GM12878 (cell line): ENCODE data around the gene ZNF367. TPM values are rescaled to one million over a fixed set of nuclear protein-coding genes. Genes with fewer than 3 reads are reported as not detected.

Source experiments
- ATAC-seq: fragments of 200-7000 bp; cut with Tn5 transposase; 3 replicates; pipeline ENCODE4 v1.9.1; 2020; ENCODE audit warnings: mild to moderate bottlenecking, moderate library complexity
- BruUV-seq: library from RNA; stranded (reverse); fragments of 400-500 nt; replicated peaks from 2 replicates; lab custom pipeline; 2021; lab: Mats Ljungman, UMichigan
- CTCF ChIA-PET: fragments of 300-600 bp; sonication (Branson Sonifier 250); formaldehyde crosslinking; extraction: SDS; loops from one replicate; lab custom pipeline; 2021; ENCODE audit warnings: inconsistent platforms; lab: Yijun Ruan, JAX
- POLR2A ChIA-PET: fragments of 350-600 bp; formaldehyde crosslinking; extraction: SDS; loops from one replicate; lab custom pipeline; 2021; ENCODE audit warnings: inconsistent platforms; lab: Charles Lee
- RAD21 ChIA-PET: fragments of 300-600 bp; sonication (Branson Sonifier 250); formaldehyde crosslinking; loops from one replicate; lab custom pipeline; 2023; ENCODE audit warnings: antibody characterized with exemption; ENCODE audit not compliant: unreplicated experiment; lab: Charles Lee
- SMC1A ChIA-PET: fragments of 300-600 bp; sonication (Branson Sonifier 250); formaldehyde crosslinking; loops from one replicate; lab custom pipeline; 2023; ENCODE audit not compliant: unreplicated experiment, uncharacterized antibody; lab: Charles Lee
- DNase-seq: peaks from one replicate; pipeline ENCODE4 v3.0.0-alpha.2; 2011; ENCODE audit warnings: low read depth, low spot score
- FAIRE-seq: peaks from 3 replicates; lab custom pipeline; 2011; peaks lifted over from hg19 to GRCh38; lab: Jason Lieb, UNC
- H2AFZ ChIP-seq: 2 replicates; pipeline ENCODE4 v1.6.0; 2011; ENCODE audit warnings: low read depth, low read length, control low read depth; ENCODE audit not compliant: control insufficient read depth
- H3K27ac ChIP-seq: 2 replicates; pipeline ENCODE4 v1.5.1; 2011; ENCODE audit warnings: control low read depth; ENCODE audit not compliant: control insufficient read depth, insufficient read depth
- H3K27me3 ChIP-seq, 2 experiments: replicated peaks in 1 of 2; 2 replicates each; pipeline versions ENCODE4 v1.6.0 to v1.6.1; 2011; ENCODE audit warnings: low read length in 1 of 2; ENCODE audit not compliant: control insufficient read depth in 2 of 2, insufficient read depth in 2 of 2
- H3K36me3 ChIP-seq, 2 experiments: 2 replicates each; pipeline ENCODE4 v1.5.1; 2011; ENCODE audit warnings: low read length in 1 of 2; ENCODE audit not compliant: control insufficient read depth in 2 of 2, insufficient read depth in 2 of 2
- H3K4me1 ChIP-seq: 2 replicates; pipeline ENCODE4 v1.6.1; 2011; ENCODE audit warnings: mild to moderate bottlenecking, low read length, moderate library complexity, mixed read lengths; ENCODE audit not compliant: control insufficient read depth, insufficient read depth
- H3K4me2 ChIP-seq: 2 replicates; pipeline ENCODE4 v1.6.0; 2011; ENCODE audit warnings: control low read depth; ENCODE audit not compliant: control insufficient read depth, insufficient read depth
- H3K4me3 ChIP-seq: fragments of 200-600 bp; sonication (generic); 2 replicates; pipeline ENCODE4 v1.5.1; 2016
- H3K79me2 ChIP-seq: 2 replicates; pipeline ENCODE4 v1.6.0; 2011; ENCODE audit warnings: low read length; ENCODE audit not compliant: control insufficient read depth, insufficient read depth
- H3K9ac ChIP-seq: 2 replicates; pipeline ENCODE4 v1.8.0; 2011; ENCODE audit warnings: low read length, control low read depth, mixed read lengths; ENCODE audit not compliant: control insufficient read depth, insufficient read depth
- H3K9me3 ChIP-seq: replicated peaks from 3 replicates; pipeline ENCODE4 v1.5.1; 2011; ENCODE audit warnings: mild to moderate bottlenecking, low read length; ENCODE audit not compliant: control insufficient read depth, insufficient read depth
- H4K20me1 ChIP-seq: 2 replicates; pipeline ENCODE4 v1.6.0; 2011; ENCODE audit not compliant: control insufficient read depth, insufficient read depth
- EED ChIP-seq: sonication (generic); IDR thresholded peaks from 2 replicates; pipeline ENCODE4 v1.6.1; 2016; ENCODE audit warnings: antibody characterized with exemption, low read depth
- EZH2 ChIP-seq: IDR thresholded peaks from 2 replicates; pipeline ENCODE4 v1.6.1; 2012; ENCODE audit warnings: low read depth, mild to moderate bottlenecking, control low read depth, inconsistent platforms, low read length, borderline replicate concordance; ENCODE audit not compliant: control insufficient read depth
- GATAD2B ChIP-seq: fragments of 450-650 bp; conservative IDR thresholded peaks from 2 replicates; pipeline ENCODE4 v1.6.1; 2017; ENCODE audit warnings: low read depth, mild to moderate bottlenecking, moderate library complexity
- KLF5 ChIP-seq: fragments of 450-650 bp; IDR thresholded peaks from 2 replicates; pipeline ENCODE4 v1.6.1; 2014; ENCODE audit warnings: mild to moderate bottlenecking; ENCODE audit not compliant: partially characterized antibody
- SMC3 ChIP-seq: IDR thresholded peaks from 2 replicates; pipeline ENCODE4 v1.6.1; 2011; ENCODE audit warnings: low read length, improper control_type of control experiment, borderline replicate concordance
- WRNIP1 ChIP-seq: IDR thresholded peaks from 2 replicates; pipeline ENCODE4 v1.6.1; 2011; ENCODE audit warnings: low read depth, low read length, improper control_type of control experiment, borderline replicate concordance
- ZNF207 ChIP-seq: fragments of 450-650 bp; IDR thresholded peaks from 2 replicates; pipeline ENCODE4 v1.6.1; 2014; ENCODE audit warnings: antibody characterized with exemption, mild to moderate bottlenecking, borderline replicate concordance
- ZNF217 ChIP-seq: fragments of 450-650 bp; IDR thresholded peaks from 2 replicates; pipeline ENCODE4 v1.6.1; 2017; ENCODE audit warnings: antibody characterized with exemption, mild to moderate bottlenecking
- WGBS: methylation state at CpG from one replicate; pipeline ENCODE4 v1.1.6; 2016; ENCODE audit warnings: low lambda C conversion rate; ENCODE audit not compliant: insufficient replicate concordance, insufficient coverage; ENCODE audit errors: missing lambda C conversion rate; 5-methylcytosine and 5-hydroxymethylcytosine counted together
- in situ Hi-C: fragments of 300-500 bp; cut with MboI; formaldehyde crosslinking; loops from 9 replicates; pipeline ENCODE4 v1.14.3; 2018; ENCODE audit warnings: mixed read lengths
- intact Hi-C: fragments of 100-400 bp; cut with micrococcal nuclease; formaldehyde crosslinking; loops from one replicate; pipeline ENCODE4 v1.14.2; 2022; ENCODE audit not compliant: unreplicated experiment
- polyA plus RNA-seq, 11 experiments: library from polyadenylated mRNA; depleted of rRNA in 4 of 11; unstranded in 6 of 11; stranded (reverse) in 5 of 11; fragments of >200 nt; fragmentation: Nextera tagmentation in 4 of 11; fragmentation: Illumina TruSeq in 1 of 11; extraction: Ambion mirVana in 4 of 11; extraction: Trizol in 1 of 11; gene quantifications; 1 replicate in 1 of 11; 2 replicates in 10 of 11; pipeline versions ENCODE4 v1.2.1 to v1.2.3, GENCODE V29; 2011 to 2016; ENCODE audit warnings: inconsistent platforms in 2 of 11, missing spikeins in 2 of 11, low read depth in 1 of 11
- total RNA-seq, 4 experiments: library from RNA; depleted of rRNA in 3 of 4; stranded (reverse); fragments of >200 nt in 3 of 4; fragmentation: Illumina TruSeq in 1 of 4; extraction: Trizol in 1 of 4; gene quantifications; 2 replicates each; pipeline versions ENCODE4 v1.2.1 to v1.2.3, GENCODE V29; 2013 to 2021

The ZNF367 gene
- total and polyA plus RNA-seq, 10 of the 15 experiments (the other 5 are each of a cell fraction or from before 2014, with no cell fraction given) = 2.9 to 16.3 (median 11.1) TPM

GRCh38 chr9:96381696-96382095 lies 36.5 kb downstream of the ZNF367 start:
- ChIA-PET CTCF (interaction anchor here (1.1 kb wide), 1 partner anchor 31 kb away, joined by 4 read pairs; no protein-coding TSS in a partner anchor), POLR2A (interaction anchor here (0.7 kb wide), 1 partner anchor 269 kb away, joined by 4 read pairs; no protein-coding TSS in a partner anchor), SMC1A (interaction anchor here (0.6 to 1.5 kb wide), 3 partner anchors 11 to 420 kb away, joined by 3 read pairs; no protein-coding TSS in a partner anchor), RAD21 (interaction anchor here (1.4 kb wide), 1 partner anchor 60 kb away, joined by 4 read pairs; no protein-coding TSS in a partner anchor)
- Histone ChIP-seq H3K4me3 (no peak overlapping the region), H3K27ac (no peak overlapping the region), H3K4me1 (peaks cover 4% of the 10 kb centered on the region; the same call in 1 of the 2 replicates), H3K4me2 (no peak overlapping the region), H3K79me2 (no peaks in the 10 kb centered on the region; the same call in 1 of the 2 replicates), H3K36me3 (no peaks in the 10 kb centered on the region), H4K20me1 (no peaks in the 10 kb centered on the region), H3K9ac (no peak overlapping the region), H3K27me3 (no peaks in the 10 kb centered on the region), H3K9me3 (no peaks in the 10 kb centered on the region), H2AFZ (no peak overlapping the region)
- in situ Hi-C loops = no loop called here
- DNase-seq (no peak), FAIRE-seq (no peak), ATAC-seq (no peak)
- no peak for TF ChIP-seq GATAD2B
- no peak for TF ChIP-seq ZNF217
- TF ChIP-seq WRNIP1 = no peak
- no peak for TF ChIP-seq EZH2
- no peak for TF ChIP-seq EED
- no peak for TF ChIP-seq SMC3
- no peak for TF ChIP-seq KLF5
- no peak for TF ChIP-seq ZNF207
- WGBS = 98% methylated on average over 4 of the region's 4 CpGs
- intact Hi-C loops = no loop called here
- no TSS peak for BruUV-seq
